Ovary (tissue), 9 donors: ENCODE data around the gene POLA1. TPM values are rescaled to one million over a fixed set of nuclear protein-coding genes. Genes with fewer than 3 reads are reported as not detected.

ENCODE experiments used
- DNase-seq, 5 donors: peaks; one replicate each; pipeline ENCODE4 v3.0.0-alpha.2; 2019 to 2020
- H3K27ac ChIP-seq, 2 donors: fragments of 200-600 bp; one replicate each; pipeline versions ENCODE4 v1.5.1 to v1.8.0; 2019 to 2022
- H3K27me3 ChIP-seq: fragments of 200-600 bp; one replicate; pipeline ENCODE4 v1.8.0; 2022
- H3K36me3 ChIP-seq: fragments of 200-600 bp; sonication (generic); one replicate; pipeline ENCODE4 v1.5.1; 2019
- H3K4me1 ChIP-seq: one replicate; pipeline ENCODE4 v1.8.1; 2013; ENCODE audit warnings: mild to moderate bottlenecking, moderate library complexity; ENCODE audit not compliant: insufficient read depth
- H3K4me3 ChIP-seq: fragments of 200-600 bp; sonication (generic); one replicate; pipeline ENCODE4 v1.5.1; 2017
- H3K9me3 ChIP-seq, 2 donors: fragments of 200-600 bp in 1 of 2; sonication (generic) in 1 of 2; one replicate each; pipeline versions ENCODE4 v1.5.1 to v1.8.1; 2013 to 2019; ENCODE audit warnings: mild to moderate bottlenecking in 1 of 2, moderate library complexity in 1 of 2
- CTCF ChIP-seq, 3 donors: fragments of 450-650 bp in 2 of 3; fragments of 200-600 bp in 1 of 3; IDR thresholded peaks; one replicate each; pipeline versions ENCODE4 v1.5.1 to v1.8.0; 2016 to 2022; ENCODE audit warnings: antibody characterized with exemption in 3 of 3, mild to moderate bottlenecking in 1 of 3
- EP300 ChIP-seq: sonication (generic); formaldehyde crosslinking; IDR thresholded peaks from one replicate; pipeline ENCODE4 v1.6.1; 2017; ENCODE audit warnings: antibody characterized with exemption
- POLR2A ChIP-seq: fragments of 450-650 bp; IDR thresholded peaks from one replicate; pipeline ENCODE4 v1.6.1; 2017; ENCODE audit warnings: antibody characterized with exemption, mild to moderate bottlenecking, moderate library complexity
- WGBS, 3 donors: extraction: QIAGEN DNeasy Blood & Tissue Kit in 1 of 3; methylation state at CpG; one replicate each; pipeline versions ENCODE4 v1.1.5 to v1.1.7; 2013 to 2017; 5-methylcytosine and 5-hydroxymethylcytosine counted together
- intact Hi-C, 4 donors: fragments of 100-400 bp; cut with DNase I; formaldehyde crosslinking; loops; one replicate each; pipeline versions ENCODE4 v1.11.0 to v1.15.1; 2022 to 2023
- polyA plus RNA-seq, 2 donors: library from polyadenylated mRNA; stranded (reverse); fragments of 200-250 nt in 1 of 2; fragments of 350-450 nt in 1 of 2; fragmentation: Illumina TruSeq in 1 of 2; extraction: RNeasy Lipid Tissue Mini Kit (QIAGEN cat#74804) in 1 of 2; gene quantifications; one replicate each; pipeline ENCODE4 v1.2.3, GENCODE V29; 2013 to 2014
- total RNA-seq, 7 donors: library from RNA; depleted of rRNA in 2 of 7; stranded (reverse); fragments of >200 nt in 2 of 7; fragmentation: NEBNext Ultra II Directional in 3 of 7; extraction: Animal tissue kit (Norgen Biotek cat#: 25700) in 3 of 7; gene quantifications; one replicate each; pipeline versions ENCODE4 v1.1.0 to v1.2.4, GENCODE V29; 2016 to 2023
- donor health status: DM: no; HTN: no; CAD: no; lungs with moderate emphysema.
- donor health status: DM: no; HTN: no; CAD: no.
- donor health status: Bipolar disorder and iron deficiency.
- donor health status: DM: yes; HTN: yes; CAD: no.
- donor health status: DM: no; HTN: no; CAD: no.
- donor health status: DM: yes; HTN: yes; CAD: no.

The POLA1 gene
- total and polyA plus RNA-seq, 9 donors, result 5.9 to 20.2 (median 14.1) TPM

GRCh38 chrX:24702362-24703184, 8.9 kb downstream of the POLA1 start:
- H3K4me3 ChIP-seq, result no peak overlapping the region
- no peak for DNase-seq
- WGBS, 3 donors, result 84 to 93% (median 88%) methylated on average over 3 of the region's 3 CpGs
- no peaks in the 10 kb centered on the region for H3K36me3 ChIP-seq
- no peaks in the 10 kb centered on the region for H3K4me1 ChIP-seq
- H3K27ac ChIP-seq, result no peak overlapping the region
- intact Hi-C loops, result no loop called here
- no peaks in the 10 kb centered on the region for H3K27me3 ChIP-seq
- H3K9me3 ChIP-seq, result no peaks in the 10 kb centered on the region
- TF ChIP-seq CTCF (IDR thresholded peaks at IDR 0.05) (no peak), POLR2A (no peak), EP300 (no peak)

- Histone ChIP-seq H3K27me3 (no peaks in the 10 kb centered on the region), H3K4me1 (no peaks in the 10 kb centered on the region), H3K9me3 (no peaks in the 10 kb centered on the region), H3K4me3 (no peak overlapping the region), H3K27ac (no peak overlapping the region), H3K36me3 (no peaks in the 10 kb centered on the region)
- TF ChIP-seq CTCF (IDR thresholded peaks at IDR 0.05) (no peak), EP300 (no peak), POLR2A (no peak)
- DNase-seq, result no peak
- intact Hi-C loops, result no loop called here
- WGBS, 3 donors, result 70 to 80% (median 77%) methylated on average over 5 of the region's 5 CpGs
Observed at GRCh38 chrX:24703185-24703494, 9.4 kb downstream of the POLA1 start.

- 76 to 86% (median 83%) methylated on average over 4 of the region's 4 CpGs for WGBS, 3 donors
Observed at GRCh38 chrX:24718771-24719170, 25.1 kb downstream of the POLA1 start.

GRCh38 chrX:24720036-24720435, 26.3 kb downstream of the POLA1 start:
- H3K36me3 ChIP-seq, result no peaks in the 10 kb centered on the region
- intact Hi-C loops, result no loop called here
- WGBS, 3 donors, result 33 to 40% (median 38%) methylated on average over 3 of the region's 3 CpGs
- no peaks in the 10 kb centered on the region for H3K9me3 ChIP-seq
- no peak for TF ChIP-seq CTCF (IDR thresholded peaks at IDR 0.05)
- TF ChIP-seq EP300, result no peak
- no peak for TF ChIP-seq POLR2A
- H3K27ac ChIP-seq, result no peak overlapping the region
- H3K4me1 ChIP-seq, result no peaks in the 10 kb centered on the region
- no peaks in the 10 kb centered on the region for H3K27me3 ChIP-seq
- no peak for DNase-seq
- no peak overlapping the region for H3K4me3 ChIP-seq

More at GRCh38 chrX:24718771-24719170, 25.1 kb downstream of the POLA1 start:
- Histone ChIP-seq H3K27ac (no peak overlapping the region), H3K9me3 (no peaks in the 10 kb centered on the region), H3K4me3 (no peak overlapping the region), H3K27me3 (no peaks in the 10 kb centered on the region), H3K36me3 (no peaks in the 10 kb centered on the region), H3K4me1 (no peaks in the 10 kb centered on the region)
- TF ChIP-seq CTCF (IDR thresholded peaks at IDR 0.05) (no peak), EP300 (no peak), POLR2A (no peak)
- intact Hi-C loops, result no loop called here
- no peak for DNase-seq
